CD14-positive monocyte (primary cell): Measurements from ENCODE around the gene RELL1. TPM values are rescaled to one million over a fixed set of nuclear protein-coding genes. Genes with fewer than 3 reads are reported as not detected.

Experiments
- DNase-seq, 3 donors: peaks; one replicate each; pipeline ENCODE4 v3.0.0-alpha.2; 2011 to 2022
- H2AFZ ChIP-seq: 2 replicates; pipeline ENCODE4 v1.6.0; 2012; ENCODE audit warnings: mild to moderate bottlenecking, low read depth, low read length, inconsistent platforms; ENCODE audit not compliant: insufficient read depth, poor library complexity, severe bottlenecking
- H3K27ac ChIP-seq, 2 donors: 1 replicate in 1 of 2; 2 replicates in 1 of 2; pipeline ENCODE4 v1.5.1; 2012 to 2013; ENCODE audit warnings: low read length in 2 of 2, control low read depth in 1 of 2, inconsistent platforms in 1 of 2, low read depth in 1 of 2, mild to moderate bottlenecking in 1 of 2
- H3K27me3 ChIP-seq, 2 donors: one replicate each; pipeline versions ENCODE4 v1.6.0 to v1.6.1; 2011 to 2013; ENCODE audit warnings: low read length in 2 of 2; ENCODE audit not compliant: control insufficient read depth in 2 of 2, insufficient read depth in 2 of 2
- H3K36me3 ChIP-seq, 2 donors: replicated peaks in 1 of 2; 1 replicate in 1 of 2; 2 replicates in 1 of 2; pipeline versions ENCODE4 v1.5.1 to v1.6.1; 2012 to 2013; ENCODE audit warnings: low read length in 2 of 2, control low read depth in 1 of 2, inconsistent platforms in 1 of 2, mild to moderate bottlenecking in 1 of 2; ENCODE audit not compliant: insufficient read depth in 2 of 2, control insufficient read depth in 1 of 2
- H3K4me1 ChIP-seq, 2 donors: 1 replicate in 1 of 2; 2 replicates in 1 of 2; pipeline versions ENCODE4 v1.5.1 to v1.6.1; 2012 to 2013; ENCODE audit warnings: low read length in 2 of 2, control low read depth in 1 of 2, inconsistent platforms in 1 of 2, mild to moderate bottlenecking in 1 of 2, moderate library complexity in 1 of 2; ENCODE audit not compliant: insufficient read depth in 2 of 2, control insufficient read depth in 1 of 2
- H3K4me2 ChIP-seq: replicated peaks from 2 replicates; pipeline ENCODE3; 2012; ENCODE audit warnings: low read length, moderate library complexity, mild to moderate bottlenecking; ENCODE audit not compliant: poor library complexity, severe bottlenecking; ENCODE audit errors: extremely low read depth
- H3K4me3 ChIP-seq, 3 experiments: fragments of 200-600 bp in 1 of 3; sonication (generic) in 1 of 3; replicated peaks in 1 of 3; 1 replicate in 2 of 3; 2 replicates in 1 of 3; pipeline ENCODE4 v1.5.1; 2011 to 2013; ENCODE audit warnings: low read length in 3 of 3, mild to moderate bottlenecking in 3 of 3, control low read depth in 2 of 3, low read depth in 2 of 3, inconsistent platforms in 1 of 3, moderate library complexity in 1 of 3
- H3K79me2 ChIP-seq: 2 replicates; pipeline ENCODE4 v1.6.0; 2012; ENCODE audit warnings: mild to moderate bottlenecking, control low read depth, inconsistent platforms, low read length, moderate library complexity; ENCODE audit not compliant: insufficient read depth
- H3K9ac ChIP-seq: 2 replicates; pipeline ENCODE4 v1.6.0; 2017; ENCODE audit warnings: low read length, mild to moderate bottlenecking; ENCODE audit not compliant: insufficient read depth, poor library complexity, severe bottlenecking
- H3K9me3 ChIP-seq, 2 donors: replicated peaks in 1 of 2; 1 replicate in 1 of 2; 2 replicates in 1 of 2; pipeline versions ENCODE4 v1.5.1 to v1.6.1; 2012 to 2013; ENCODE audit warnings: low read length in 2 of 2, control low read depth in 1 of 2; ENCODE audit not compliant: control insufficient read depth in 1 of 2, insufficient read depth in 1 of 2
- H4K20me1 ChIP-seq: 2 replicates; pipeline ENCODE4 v1.6.0; 2012; ENCODE audit warnings: mild to moderate bottlenecking, low read length, control low read depth, moderate library complexity; ENCODE audit not compliant: insufficient read depth
- H3K27ac Mint-ChIP-seq, 7 donors: one replicate each; pipeline ENCODE4 v1.8.0; 2020; ENCODE audit warnings: mild to moderate bottlenecking in 7 of 7, mixed read lengths in 7 of 7, moderate library complexity in 6 of 7, inconsistent platforms in 2 of 7
- H3K27me3 Mint-ChIP-seq, 3 donors: one replicate each; pipeline ENCODE4 v1.8.0; 2021 to 2022; ENCODE audit warnings: low read depth in 3 of 3, mild to moderate bottlenecking in 3 of 3, mixed read lengths in 3 of 3, moderate library complexity in 3 of 3, inconsistent platforms in 1 of 3
- H3K36me3 Mint-ChIP-seq, 2 donors: one replicate each; pipeline ENCODE4 v1.8.0; 2020; ENCODE audit warnings: mixed read lengths in 2 of 2, inconsistent platforms in 1 of 2, mild to moderate bottlenecking in 1 of 2
- H3K4me1 Mint-ChIP-seq: one replicate; pipeline ENCODE4 v1.8.0; 2020; ENCODE audit warnings: mild to moderate bottlenecking, mixed read lengths
- H3K4me3 Mint-ChIP-seq, 2 donors: one replicate each; pipeline ENCODE4 v1.8.0; 2020; ENCODE audit warnings: mild to moderate bottlenecking in 2 of 2, mixed read lengths in 2 of 2, moderate library complexity in 1 of 2
- H3K9me3 Mint-ChIP-seq, 7 donors: one replicate each; pipeline ENCODE4 v1.8.0; 2020 to 2022; ENCODE audit warnings: mixed read lengths in 7 of 7, mild to moderate bottlenecking in 6 of 7, moderate library complexity in 6 of 7, inconsistent platforms in 2 of 7
- WGBS: methylation state at CpG from one replicate; pipeline ENCODE4 v1.1.5; 2013; ENCODE audit warnings: missing lambda C conversion rate; ENCODE audit not compliant: insufficient coverage; 5-methylcytosine and 5-hydroxymethylcytosine counted together
- intact Hi-C, 2 donors: fragments of 100-400 bp; cut with micrococcal nuclease; formaldehyde crosslinking; loops; one replicate each; pipeline versions ENCODE4 v1.15.0 to v1.15.1; 2023
- polyA plus RNA-seq, 3 donors: library from polyadenylated mRNA; depleted of rRNA in 1 of 3; unstranded in 2 of 3; stranded (reverse) in 1 of 3; fragments of 300-500 nt in 2 of 3; fragments of >200 nt in 1 of 3; fragmentation: Illumina TruSeq in 2 of 3; gene quantifications; 1 replicate in 2 of 3; 2 replicates in 1 of 3; pipeline ENCODE4 v1.2.3, GENCODE V29; 2012 to 2021
- TF ChIP-seq, protein P1 (sequence below): fragments of 200-600 bp; IDR thresholded peaks from one replicate; pipeline ENCODE4 v1.8.0; 2022; ENCODE audit warnings: antibody characterized with exemption, mild to moderate bottlenecking

Gene RELL1
- polyA plus RNA-seq, 3 donors: 13.3 to 30.2 (median 16.2) TPM

DNA sequence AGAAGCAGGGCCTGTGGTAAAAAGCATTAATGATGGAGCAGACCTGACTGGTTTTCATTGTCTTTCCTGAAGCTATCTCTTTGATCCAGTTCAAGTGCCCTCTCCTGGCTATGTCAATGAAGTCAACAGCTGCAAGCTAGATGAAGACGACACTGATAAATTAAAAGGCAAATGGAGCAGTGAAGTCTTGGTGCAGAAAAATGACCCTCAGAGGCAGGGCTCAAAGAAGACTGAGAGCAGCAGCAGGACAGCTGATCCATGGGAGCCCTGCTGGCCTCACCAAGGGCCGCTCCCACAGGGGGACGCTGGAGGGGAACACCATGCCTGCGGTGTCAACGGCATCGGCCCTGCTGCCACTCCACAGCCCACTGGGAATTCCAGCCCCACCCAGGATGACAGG is 96.2 kb downstream of the RELL1 start:
- H2AFZ ChIP-seq: no peak overlapping the region
- intact Hi-C loops: no loop called here
- 97% methylated on average over 5 of the region's 6 CpGs for WGBS
- no peaks in the 10 kb centered on the region for H3K79me2 ChIP-seq
- H3K4me3 ChIP-seq: no peak overlapping the region
- H3K4me1 Mint-ChIP-seq: no peaks in the 10 kb centered on the region
- TF ChIP-seq, protein P1, sequence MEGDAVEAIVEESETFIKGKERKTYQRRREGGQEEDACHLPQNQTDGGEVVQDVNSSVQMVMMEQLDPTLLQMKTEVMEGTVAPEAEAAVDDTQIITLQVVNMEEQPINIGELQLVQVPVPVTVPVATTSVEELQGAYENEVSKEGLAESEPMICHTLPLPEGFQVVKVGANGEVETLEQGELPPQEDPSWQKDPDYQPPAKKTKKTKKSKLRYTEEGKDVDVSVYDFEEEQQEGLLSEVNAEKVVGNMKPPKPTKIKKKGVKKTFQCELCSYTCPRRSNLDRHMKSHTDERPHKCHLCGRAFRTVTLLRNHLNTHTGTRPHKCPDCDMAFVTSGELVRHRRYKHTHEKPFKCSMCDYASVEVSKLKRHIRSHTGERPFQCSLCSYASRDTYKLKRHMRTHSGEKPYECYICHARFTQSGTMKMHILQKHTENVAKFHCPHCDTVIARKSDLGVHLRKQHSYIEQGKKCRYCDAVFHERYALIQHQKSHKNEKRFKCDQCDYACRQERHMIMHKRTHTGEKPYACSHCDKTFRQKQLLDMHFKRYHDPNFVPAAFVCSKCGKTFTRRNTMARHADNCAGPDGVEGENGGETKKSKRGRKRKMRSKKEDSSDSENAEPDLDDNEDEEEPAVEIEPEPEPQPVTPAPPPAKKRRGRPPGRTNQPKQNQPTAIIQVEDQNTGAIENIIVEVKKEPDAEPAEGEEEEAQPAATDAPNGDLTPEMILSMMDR: no peak
- H3K36me3 ChIP-seq: no peaks in the 10 kb centered on the region
- H3K27me3 Mint-ChIP-seq: peaks cover 3 to 5% (median 4%) of the 10 kb centered on the region in 3 donors
- H4K20me1 ChIP-seq: no peaks in the 10 kb centered on the region
- no peaks in the 10 kb centered on the region for H3K9me3 ChIP-seq
- H3K4me3 Mint-ChIP-seq: no peak overlapping the region
- no peak overlapping the region for H3K27ac ChIP-seq
- H3K9me3 Mint-ChIP-seq: peaks cover 0 to 2% (median 0%) of the 10 kb centered on the region in 7 donors
- H3K4me2 ChIP-seq: no peak overlapping the region
- H3K9ac ChIP-seq: no peak overlapping the region
- DNase-seq: no peak
- no peaks in the 10 kb centered on the region for H3K4me1 ChIP-seq
- H3K27me3 ChIP-seq: no peaks in the 10 kb centered on the region
- H3K27ac Mint-ChIP-seq: no peak overlapping the region
- peaks cover 10 to 14% of the 10 kb centered on the region in 2 donors for H3K36me3 Mint-ChIP-seq

DNA sequence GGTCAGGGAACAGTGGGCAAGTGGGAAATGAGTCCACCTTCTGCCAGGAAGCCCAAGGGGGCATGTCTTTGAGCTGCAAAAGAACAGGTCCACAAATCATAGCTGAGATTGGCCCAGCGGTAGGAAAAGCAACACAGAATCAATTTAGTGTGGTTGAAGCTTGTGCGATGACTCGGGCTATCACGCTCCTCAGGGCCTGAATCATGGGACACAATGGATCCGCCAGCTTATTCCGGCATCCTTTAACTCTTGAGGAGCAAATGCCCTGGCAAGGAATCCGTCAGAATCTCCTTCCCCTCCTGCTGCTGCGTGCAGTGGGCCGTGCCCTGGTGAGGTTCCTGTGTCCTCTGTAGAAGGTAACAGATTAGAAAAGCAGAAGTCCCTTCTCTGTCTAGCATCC is 98.0 kb downstream of the RELL1 start:
- TF ChIP-seq, protein P1: no peak
- peaks cover 17 to 20% (median 17%) of the 10 kb centered on the region in 3 donors for H3K27me3 Mint-ChIP-seq
- intact Hi-C loops: no loop called here
- Histone ChIP-seq H3K4me1 (peaks cover 0 to 6% of the 10 kb centered on the region in 2 donors), H2AFZ (no peak overlapping the region), H3K36me3 (no peaks in the 10 kb centered on the region), H4K20me1 (no peaks in the 10 kb centered on the region), H3K4me3 (no peak overlapping the region), H3K9ac (no peak overlapping the region), H3K79me2 (no peaks in the 10 kb centered on the region), H3K27me3 (peaks cover 7 to 11% of the 10 kb centered on the region in 2 donors), H3K27ac (no peak overlapping the region), H3K9me3 (no peaks in the 10 kb centered on the region), H3K4me2 (no peak overlapping the region)
- peak overlapping the region in 1 of 7 donors; percentile 61 for H3K27ac Mint-ChIP-seq
- no peak for DNase-seq
- peaks cover 12% of the 10 kb centered on the region for H3K4me1 Mint-ChIP-seq
- peaks cover 10 to 14% of the 10 kb centered on the region in 2 donors for H3K36me3 Mint-ChIP-seq
- H3K4me3 Mint-ChIP-seq: no peak overlapping the region
- H3K9me3 Mint-ChIP-seq: peaks cover 0 to 7% (median 2%) of the 10 kb centered on the region in 7 donors
- 91% methylated on average over 4 of the region's 9 CpGs for WGBS
